ENCODE results near the gene MMP28.

The MMP28 gene

GRCh38 chr17:35725058-35725457, 70.4 kb downstream of the MMP28 start:
- no peak for DNase-seq (ENCODE audit: extremely low read depth, low read depth)
- TF ChIP-seq, protein P1, sequence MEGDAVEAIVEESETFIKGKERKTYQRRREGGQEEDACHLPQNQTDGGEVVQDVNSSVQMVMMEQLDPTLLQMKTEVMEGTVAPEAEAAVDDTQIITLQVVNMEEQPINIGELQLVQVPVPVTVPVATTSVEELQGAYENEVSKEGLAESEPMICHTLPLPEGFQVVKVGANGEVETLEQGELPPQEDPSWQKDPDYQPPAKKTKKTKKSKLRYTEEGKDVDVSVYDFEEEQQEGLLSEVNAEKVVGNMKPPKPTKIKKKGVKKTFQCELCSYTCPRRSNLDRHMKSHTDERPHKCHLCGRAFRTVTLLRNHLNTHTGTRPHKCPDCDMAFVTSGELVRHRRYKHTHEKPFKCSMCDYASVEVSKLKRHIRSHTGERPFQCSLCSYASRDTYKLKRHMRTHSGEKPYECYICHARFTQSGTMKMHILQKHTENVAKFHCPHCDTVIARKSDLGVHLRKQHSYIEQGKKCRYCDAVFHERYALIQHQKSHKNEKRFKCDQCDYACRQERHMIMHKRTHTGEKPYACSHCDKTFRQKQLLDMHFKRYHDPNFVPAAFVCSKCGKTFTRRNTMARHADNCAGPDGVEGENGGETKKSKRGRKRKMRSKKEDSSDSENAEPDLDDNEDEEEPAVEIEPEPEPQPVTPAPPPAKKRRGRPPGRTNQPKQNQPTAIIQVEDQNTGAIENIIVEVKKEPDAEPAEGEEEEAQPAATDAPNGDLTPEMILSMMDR (IDR thresholded peaks at IDR 0.05; ENCODE audit: low read depth, low read length): no peak

DNA sequence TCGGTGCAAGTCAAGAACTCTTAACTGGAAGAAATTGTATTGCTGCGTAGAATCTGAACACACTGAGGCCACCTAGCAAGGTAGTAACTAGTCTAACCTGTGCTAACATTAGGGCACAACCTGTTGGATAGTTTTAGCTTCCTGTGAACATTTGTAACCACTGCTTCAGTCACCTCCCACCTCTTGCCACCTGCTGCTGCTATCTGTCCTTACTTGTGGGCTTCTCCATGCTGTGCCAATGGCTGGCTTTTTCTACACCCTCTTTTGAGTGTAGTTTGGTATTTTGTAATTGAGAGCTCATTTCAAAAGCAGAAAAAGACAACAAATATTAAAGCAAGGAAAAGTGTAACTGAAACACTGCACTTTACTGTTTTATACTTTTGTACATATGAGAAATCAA, 71.7 kb downstream of the MMP28 start:
- DNase-seq (ENCODE audit: extremely low read depth, low read depth): no peak
- TF ChIP-seq, protein P1 (IDR thresholded peaks at IDR 0.05; ENCODE audit: low read depth, low read length): no peak

DNA sequence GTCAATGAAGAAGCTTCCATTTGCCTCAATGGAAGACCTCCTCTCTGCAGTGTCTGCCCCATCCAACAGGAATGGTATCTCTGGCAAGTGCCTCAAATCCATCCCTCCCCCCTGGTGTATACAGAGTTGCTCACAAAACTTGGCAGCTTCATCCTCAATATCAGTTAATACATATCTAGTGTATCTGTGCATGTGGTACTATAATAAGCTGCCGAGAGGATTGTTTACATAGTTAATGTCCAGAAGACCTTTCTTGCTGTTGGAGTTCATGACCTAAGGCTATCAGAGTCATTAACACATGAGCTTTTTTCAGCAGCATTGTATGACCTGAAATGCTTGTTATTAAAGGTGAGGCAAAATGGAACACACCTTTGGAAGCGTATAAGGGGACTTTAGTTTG, 78.0 kb downstream of the MMP28 start:
- no peak for DNase-seq (ENCODE audit: extremely low read depth, low read depth)
- TF ChIP-seq, protein P1 (IDR thresholded peaks at IDR 0.05; ENCODE audit: low read depth, low read length): no peak

GRCh38 chr17:35716897-35717465, 78.5 kb downstream of the MMP28 start:
- TF ChIP-seq, protein P1 (IDR thresholded peaks at IDR 0.05; ENCODE audit: low read depth, low read length): no peak
- no peak for DNase-seq (ENCODE audit: extremely low read depth, low read depth)

DNA sequence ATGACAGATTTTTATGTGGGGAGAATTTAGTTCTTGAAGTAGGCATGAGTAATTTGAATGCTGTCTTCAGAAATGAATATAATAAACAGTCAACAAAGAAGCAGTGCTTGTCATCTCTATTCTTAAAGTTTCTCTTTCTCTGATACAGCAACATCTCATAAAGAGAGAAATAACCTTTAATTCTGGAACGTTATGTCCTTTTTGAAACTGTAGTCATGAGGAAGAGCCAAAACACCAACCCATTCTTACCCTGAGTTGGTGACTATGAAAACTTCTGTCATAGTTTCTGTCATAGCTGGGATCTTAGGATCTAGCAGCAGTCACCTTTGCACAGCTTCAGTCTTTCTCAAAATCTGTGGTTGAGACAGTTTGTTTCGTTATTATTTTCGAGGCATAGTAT, 79.3 kb downstream of the MMP28 start:
- TF ChIP-seq, protein P1 (IDR thresholded peaks at IDR 0.05; ENCODE audit: low read depth, low read length): no peak
- no peak for DNase-seq (ENCODE audit: extremely low read depth, low read depth)
